H1 (cell line): ENCODE measurements around the gene MRPS26.

Experiments used
- CTCF ChIP-seq, 3 experiments: IDR thresholded peaks; 1 replicate in 2 of 3; 2 replicates in 1 of 3; pipeline versions ENCODE4 v1.5.1 to v1.6.1; 2011; ENCODE audit warnings: low read length in 3 of 3, mild to moderate bottlenecking in 3 of 3, inconsistent platforms in 2 of 3, low read depth in 1 of 3, moderate library complexity in 1 of 3; ENCODE audit not compliant: insufficient read depth in 1 of 3; ENCODE audit errors: control extremely low read depth in 1 of 3
- POLR2A ChIP-seq, 2 experiments: IDR thresholded peaks; 1 replicate in 1 of 2; 2 replicates in 1 of 2; pipeline ENCODE4 v1.6.1; 2011; ENCODE audit warnings: low read depth in 2 of 2, low read length in 2 of 2, mild to moderate bottlenecking in 2 of 2; ENCODE audit errors: control extremely low read depth in 1 of 2

GRCh38 chr20:3040086-3040485, 5.8 kb upstream of the MRPS26 start:
- TF ChIP-seq CTCF (IDR thresholded peaks at IDR 0.05; ENCODE audit: control extremely low read depth in 1 of 3, insufficient read depth in 1 of 3, low read depth in 1 of 3, low read length in 3 of 3) (no peak), POLR2A (IDR thresholded peaks at IDR 0.05; ENCODE audit: control extremely low read depth in 1 of 2, low read depth in 2 of 2, low read length in 2 of 2) (no peak)
